ENCODE results near the gene CDK9.
"Not testable (repeated sequence)": the region's sequence is repeated elsewhere in the genome, so short reads cannot be mapped to it uniquely, and the experiment has no call there.

CDK9 gene

DNA sequence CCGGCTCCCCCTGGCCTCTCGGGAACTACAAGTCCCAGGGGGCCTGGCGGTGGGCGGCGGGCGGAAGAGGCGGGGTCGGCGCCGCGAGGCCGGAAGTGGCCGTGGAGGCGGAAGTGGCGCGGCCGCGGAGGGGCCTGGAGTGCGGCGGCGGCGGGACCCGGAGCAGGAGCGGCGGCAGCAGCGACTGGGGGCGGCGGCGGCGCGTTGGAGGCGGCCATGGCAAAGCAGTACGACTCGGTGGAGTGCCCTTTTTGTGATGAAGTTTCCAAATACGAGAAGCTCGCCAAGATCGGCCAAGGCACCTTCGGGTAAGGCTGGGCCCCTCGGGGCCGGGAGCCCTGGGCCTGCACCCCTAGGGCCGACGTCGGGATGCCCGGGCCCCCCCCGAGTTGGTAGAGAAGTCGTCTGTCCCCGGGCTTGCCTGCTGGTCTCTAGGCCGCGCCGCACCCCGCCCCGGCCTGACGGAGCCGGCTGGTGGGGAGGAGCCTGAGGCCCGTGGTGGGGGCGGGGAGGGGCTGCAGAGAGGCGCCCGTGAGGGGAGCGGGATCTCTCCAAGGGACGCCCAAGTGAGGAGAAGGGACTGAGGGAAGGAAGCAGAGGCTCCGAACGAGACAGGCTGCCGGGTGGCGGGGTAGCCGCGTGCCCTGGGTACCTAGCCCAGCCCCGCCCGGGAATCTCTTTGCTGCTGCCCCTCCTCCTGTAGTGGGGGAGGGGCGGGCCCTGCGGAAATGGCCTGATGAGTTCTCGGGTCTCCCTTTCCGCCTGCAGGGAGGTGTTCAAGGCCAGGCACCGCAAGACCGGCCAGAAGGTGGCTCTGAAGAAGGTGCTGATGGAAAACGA is at the start of gene CDK9:
TSS of gene CDK9 (plus strand) at position 102 of the 840 bp plus-strand sequence. CDS start at position 217, 115 bp downstream.
- DNase-seq, result no peak

DNA sequence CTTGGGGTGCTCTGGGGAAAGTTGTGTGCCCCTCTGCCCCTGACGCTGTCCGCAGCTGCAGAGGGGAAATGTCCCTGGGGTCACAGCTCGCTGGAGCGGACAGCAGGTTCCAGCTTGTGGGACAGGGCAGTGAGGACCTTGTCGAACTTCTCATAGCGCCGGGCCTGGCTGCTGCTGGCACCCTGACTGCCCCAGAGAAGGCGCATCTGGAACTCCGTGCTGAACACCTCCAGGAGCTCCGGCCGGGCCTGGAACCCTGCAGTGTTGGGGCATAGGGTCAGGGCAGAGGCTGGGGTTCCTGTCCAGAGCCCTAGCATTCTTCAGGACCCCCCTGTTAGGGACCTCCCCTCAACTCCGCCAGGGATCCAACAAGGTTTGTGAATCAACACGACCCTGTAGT is 47.2 kb upstream of the CDK9 start:
- DNase-seq, result no peak

DNA sequence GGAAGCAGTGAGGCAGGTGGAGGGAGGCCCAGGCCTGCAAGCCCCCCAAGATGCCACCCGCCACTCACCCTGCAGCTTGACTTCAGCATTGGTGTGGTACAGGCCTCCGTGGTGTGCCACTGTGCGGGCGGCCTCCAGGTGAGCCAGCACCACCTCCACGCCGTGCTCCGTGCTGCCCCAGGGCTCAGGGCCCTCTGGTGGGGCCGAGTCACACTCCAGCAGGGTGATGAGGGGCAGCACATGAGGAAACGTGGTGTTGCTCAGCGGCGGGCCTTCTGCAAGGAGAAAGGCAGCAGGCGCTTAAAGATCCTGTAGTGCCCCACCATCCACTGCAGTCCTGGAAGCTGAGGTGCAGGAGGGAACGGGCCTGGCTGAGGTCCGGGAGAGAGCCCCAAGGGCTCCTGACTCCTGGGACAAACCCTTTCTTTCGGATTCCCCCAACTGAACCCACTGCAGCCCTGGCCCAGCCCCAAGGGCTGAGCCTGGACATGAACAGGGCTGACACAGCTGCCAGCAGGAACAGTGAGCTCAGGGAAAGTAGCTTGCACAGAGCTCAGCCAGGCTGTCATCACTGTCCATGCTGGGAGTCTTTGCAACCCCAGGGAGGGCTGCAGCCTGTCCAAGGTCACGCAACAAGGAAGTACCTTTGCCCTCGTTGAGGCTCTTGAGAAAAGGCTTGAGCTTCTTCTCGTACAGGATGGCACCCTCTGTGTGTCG is 46.1 kb upstream of the CDK9 start:
- no peak for DNase-seq

DNA sequence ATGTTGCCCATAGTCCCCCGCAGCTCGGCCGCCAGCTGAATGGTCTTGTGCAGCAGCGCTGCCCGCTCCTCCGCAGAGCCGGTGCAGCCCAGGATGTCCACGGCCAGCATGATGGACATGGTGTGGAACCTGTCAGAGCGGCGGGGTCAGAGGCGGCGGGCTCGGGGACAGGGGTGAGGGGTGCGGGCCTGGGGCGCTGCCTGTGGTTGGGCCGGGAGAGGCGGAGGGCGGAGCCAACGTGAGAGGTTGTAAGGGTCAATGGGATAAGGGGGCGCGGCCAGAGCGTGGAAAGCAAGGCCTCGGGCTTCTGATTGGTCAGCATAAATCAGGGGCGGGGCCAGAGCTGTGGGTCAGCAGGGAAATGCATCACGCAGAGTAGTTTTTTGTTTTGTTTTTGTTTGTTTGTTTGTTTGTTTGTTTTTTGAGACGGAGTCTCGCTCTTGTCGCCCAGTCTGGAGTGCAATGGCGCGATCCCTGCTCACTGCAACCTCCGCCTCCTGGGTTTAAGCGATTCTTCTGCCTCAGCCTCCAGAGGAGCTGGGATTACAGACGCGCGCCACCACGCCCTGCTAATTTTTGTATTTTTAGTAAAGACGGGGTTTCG is 43.9 kb upstream of the CDK9 start:
- DNase-seq, result no peak

DNA sequence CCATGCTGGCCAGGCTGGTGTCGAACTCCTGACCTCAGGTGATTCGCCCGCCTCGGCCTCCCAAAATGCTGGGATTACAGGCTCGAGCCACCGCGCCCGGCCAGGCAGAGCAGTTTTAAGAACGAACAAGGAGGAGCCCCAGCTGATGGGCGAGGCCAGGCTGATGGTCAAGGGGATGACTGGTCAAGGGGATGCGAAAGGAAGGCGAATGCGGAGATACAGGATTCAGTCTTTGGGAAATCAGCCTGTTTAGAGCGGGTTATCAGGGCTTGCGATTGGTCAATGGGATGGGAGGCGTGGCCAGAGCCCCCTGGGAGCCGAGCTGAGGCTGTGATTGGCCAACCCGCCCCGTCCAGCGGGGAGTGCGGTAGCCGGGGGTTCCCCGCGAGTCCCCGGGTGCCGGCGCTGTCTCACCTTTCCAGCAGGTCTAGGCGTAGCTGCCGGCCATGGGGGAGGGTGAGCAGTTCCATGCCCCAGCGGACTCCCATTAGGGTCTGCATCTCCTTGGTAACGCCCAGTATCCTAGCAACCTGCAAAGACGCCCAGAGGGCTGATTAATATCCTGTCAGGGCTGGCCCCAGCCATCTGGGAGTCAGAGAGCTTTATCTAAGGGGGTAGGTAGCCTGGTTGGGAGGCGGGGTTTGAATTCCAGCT is 43.3 kb upstream of the CDK9 start:
- no peak for DNase-seq

DNA sequence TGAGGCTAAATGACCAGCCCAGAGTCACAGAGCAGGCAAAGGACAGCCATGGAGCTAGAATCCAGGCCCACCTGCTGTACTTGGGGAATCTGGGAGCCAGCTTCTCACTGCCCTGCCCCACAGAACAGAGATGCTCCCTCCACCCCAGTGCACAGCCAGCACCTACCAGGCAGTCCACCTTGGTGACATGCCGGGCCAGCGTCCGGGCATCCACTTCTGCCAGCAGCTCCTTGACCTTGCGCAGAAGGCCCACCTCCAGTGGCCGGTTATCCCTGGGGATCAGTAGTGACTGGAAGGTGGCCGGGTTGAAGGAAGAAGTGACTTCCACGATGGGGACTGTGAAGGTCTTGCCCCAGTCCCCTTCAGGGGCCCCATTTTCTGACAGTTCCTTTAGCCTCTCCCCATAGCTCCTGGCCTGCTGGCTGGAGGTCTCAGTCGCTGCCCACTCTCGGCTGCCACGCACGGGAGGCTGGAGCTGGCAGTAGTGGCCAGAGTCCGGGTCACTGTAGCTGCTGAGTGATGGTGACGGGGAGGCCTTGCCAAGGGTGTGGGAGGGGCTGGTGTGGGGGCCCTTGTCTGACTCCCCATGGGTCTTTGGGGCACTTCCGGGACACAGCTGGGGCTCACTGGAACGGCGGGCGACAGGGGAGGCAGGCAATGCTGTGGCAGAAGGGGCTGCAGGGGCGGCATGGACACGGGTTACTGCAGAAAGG is 41.3 kb upstream of the CDK9 start:
- no peak for DNase-seq

DNA sequence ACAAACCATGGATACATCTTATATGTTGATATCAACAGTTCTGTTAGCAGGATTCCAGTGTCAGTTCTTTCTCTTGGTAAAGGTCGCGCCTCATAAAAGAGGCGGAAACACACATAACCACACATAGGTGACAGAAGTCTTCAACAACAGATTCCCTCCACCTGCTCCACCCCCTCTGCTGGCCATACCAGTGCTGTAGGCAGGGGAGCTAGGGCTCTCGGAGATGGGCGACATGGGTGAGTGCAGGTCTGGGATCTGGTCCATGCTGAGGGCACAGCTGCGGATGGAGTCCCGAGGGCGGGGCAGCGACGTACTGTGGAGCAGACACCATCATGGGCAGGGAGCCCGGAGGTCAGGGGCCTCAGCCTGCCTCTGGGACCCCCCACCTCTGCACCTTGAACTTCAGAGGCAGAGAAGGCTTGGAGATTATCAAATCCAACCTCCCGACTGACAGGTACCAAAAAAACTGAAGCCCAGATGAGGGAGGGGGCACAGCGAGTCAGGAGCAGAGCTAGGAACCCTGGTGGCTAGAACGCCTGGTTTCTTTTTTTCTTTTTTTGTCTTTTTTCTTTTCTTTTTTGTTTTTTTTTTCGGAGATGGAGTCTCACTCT is 38.8 kb upstream of the CDK9 start:
- no peak for DNase-seq

DNA sequence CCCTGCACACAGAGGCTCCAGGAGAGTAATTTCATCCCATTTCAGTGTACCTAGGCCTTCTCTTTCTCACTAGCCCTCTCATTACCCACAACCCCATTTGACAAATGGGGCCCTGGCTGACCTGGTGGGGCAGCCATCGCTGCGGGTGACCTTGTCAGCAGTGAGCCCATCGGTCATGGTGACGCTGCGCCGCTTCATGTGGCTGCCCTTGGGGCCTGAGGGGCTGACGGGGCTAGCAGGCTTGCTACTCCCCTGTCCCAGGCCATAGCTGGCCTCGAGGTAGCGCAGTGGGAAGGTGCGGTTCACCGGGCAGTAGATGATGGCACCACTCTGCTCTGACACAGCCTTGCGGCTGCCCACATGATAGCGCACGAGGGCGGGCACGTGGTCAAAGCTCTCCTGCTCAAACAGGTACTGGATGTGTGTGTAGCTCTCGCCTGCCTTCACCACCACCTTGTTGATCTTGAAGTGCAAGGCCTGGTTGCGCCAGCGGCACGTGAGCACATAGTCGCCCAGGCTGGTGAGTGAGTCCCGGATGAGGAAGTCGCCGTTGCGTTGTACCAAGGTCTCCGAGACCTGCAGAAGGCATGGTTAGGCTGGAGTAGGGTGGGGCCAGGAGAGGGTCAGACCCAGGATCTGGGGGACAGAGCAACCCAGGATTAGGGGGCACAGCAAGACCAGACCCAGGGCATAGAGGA is 36.6 kb upstream of the CDK9 start:
- DNase-seq, result no peak

DNA sequence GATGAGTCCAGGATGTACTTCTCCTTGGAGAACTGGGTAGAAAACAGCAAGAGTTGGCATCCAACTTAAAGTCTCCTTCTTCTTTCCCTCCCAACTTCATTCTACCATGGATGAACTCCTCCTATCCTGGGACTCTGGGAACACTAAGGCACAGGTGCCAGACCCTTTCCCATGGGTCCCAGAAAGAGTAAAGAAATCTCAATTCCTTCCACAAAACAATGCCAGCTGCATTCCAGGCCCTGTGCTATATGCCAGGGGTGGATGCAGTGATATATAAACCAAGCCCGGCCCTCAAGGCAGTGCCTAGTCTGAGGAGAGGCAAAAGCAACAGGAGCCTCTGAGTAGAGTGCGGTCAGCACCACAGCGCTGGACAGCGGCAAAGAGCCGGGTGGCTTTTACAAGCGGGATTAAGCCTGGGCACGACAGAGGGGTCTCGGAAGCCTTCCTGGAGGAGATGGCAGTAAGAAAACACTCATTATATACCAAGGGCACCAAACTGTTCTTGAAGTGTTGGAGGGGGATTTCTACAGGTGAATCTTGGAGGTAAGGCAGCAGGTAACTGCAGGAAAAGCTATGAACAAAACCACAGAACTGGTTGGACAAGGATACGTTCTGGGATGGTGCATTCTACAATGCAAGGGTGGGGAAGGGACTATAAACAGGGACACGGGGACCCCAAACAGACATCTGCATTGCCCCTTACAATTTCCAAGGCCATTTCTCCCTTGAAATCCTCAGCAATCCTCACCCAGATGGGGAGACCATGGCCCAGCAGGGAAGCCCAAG is 34.4 kb upstream of the CDK9 start:
- no peak for DNase-seq

DNA sequence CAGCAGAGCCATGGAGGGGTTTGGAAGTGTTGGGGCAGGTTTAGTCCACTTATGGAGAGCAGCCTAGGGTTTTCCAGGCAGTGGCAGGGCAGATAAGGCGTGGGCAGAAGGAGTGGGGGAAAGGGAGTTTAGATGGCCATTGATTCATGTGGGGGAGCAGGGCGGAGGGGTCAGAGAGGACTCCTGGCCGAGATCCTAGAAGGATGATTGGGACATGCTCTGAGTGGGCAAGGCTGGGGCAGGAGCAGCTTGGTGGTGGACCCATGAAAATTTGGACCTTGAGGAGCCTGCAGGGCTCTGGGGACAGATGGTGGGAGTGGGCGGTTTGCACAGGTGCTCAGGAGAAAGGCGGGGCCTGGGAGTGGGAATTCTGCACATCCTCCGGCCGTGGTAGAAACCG is 32.7 kb upstream of the CDK9 start:
- no peak for DNase-seq

DNA sequence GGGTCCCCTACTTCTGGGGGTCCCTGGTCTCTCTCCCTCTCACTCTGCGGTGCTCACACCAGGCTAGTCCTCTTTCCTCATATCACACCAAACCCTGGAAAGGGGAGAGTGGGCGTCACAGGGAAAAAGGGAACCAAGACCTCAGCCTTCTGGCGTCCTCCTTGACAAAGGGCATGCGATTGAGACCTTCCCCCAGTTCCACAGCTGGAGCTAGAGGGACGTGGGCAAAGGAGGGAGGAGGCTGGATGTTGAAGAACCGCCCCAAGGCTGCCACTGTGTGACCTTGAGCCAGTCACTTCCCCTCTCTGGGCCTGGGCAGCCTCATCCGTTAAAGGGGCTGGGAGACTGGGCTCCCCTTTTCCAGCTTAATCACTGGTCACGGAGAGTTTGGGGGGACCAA is 32.2 kb upstream of the CDK9 start:
- DNase-seq, result no peak

DNA sequence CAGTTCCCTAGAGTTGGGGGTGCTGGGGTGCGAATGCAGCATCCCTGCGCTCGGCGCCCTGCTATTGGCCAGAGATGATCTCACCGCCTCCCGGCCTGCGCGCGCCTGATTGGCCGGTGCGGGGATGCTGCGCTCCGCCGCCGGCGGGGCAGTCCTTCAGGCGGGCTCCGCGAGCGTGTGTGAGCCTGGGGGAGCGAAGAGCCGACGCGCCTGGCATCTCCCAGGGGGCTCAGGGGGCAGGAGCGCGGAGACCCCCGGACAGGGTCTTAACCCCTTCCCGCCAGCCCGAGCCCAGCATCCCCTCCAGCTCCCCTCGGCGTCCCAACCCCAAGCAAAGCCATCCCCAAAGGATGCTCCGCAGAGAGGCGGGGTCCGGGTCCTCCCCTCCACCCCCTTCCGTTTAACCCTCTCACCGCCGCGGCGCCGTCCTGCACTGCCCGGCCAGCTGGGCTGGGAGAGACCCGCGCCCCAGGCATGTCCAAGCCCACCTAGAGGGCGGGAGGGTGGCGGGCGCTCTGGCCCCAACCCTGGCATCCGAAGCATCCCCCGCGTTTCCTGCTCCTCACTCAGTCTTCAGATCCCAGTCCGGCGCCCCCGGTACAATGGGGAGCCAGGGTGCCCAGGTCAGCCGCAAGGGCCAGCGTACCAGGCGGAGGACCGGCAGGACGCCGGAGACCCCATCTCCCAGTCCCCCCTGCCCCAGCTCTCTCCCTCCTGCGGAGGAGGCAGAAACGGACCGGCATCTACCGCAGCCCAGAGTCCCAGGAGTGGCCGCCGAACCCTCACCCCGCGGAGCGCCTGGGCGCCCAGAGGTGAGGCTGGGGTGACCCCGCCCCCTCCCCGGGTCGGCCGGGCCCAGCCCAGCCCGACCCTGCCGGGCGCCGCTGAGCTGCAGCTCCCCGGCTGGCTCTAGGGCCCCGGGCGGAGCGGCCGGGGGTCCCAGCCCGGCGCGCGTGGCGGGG is 31.5 kb upstream of the CDK9 start:
- no peak for DNase-seq

DNA sequence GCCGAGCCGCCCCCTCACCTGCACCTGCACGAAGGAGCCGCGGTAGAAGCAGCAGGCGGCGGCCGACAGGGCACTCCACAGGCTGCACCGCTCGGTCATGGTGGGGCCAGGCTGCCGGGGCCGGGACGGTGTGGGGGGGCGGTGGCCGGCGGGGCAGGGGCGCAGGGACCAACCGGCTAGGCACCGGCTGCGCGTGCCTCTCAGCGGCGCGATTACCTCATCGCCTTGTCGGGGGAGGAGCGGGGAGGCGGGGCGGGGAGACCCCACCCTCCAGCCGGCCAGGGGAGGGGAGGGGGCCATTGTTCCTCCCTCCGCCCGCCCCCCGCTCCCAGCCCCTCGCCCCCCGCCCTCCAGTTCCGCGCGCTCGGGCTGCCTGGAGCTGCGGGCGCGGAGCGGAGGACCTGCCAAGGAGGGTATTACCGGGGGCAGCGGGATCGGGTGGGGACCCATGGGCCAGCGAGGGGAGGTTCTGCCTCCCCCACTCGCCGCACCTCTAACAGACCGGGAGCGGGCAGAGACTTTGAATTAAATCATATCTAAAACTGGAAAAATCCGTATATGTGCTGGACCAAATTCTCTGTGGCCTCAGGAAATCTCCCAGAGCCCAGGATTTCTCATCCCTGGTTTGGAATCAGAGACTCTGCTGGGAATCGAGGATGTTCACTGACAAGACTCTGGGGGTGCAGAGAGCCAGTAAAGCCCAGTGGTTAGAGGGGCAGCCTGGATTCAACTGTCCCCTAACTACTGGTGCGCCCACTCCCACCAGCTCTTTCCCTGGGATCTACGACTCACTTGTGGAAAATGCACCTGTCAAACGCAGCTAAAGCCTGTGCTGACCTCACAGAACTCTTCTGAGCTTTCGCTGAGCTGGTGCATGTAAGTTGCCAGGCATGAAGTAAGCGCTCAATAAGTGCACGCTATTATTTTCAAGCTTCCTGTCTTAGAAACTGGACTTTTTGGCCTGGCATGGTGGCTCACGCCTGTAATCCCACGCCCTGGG is 30.5 kb upstream of the CDK9 start:
- DNase-seq, result no peak

DNA sequence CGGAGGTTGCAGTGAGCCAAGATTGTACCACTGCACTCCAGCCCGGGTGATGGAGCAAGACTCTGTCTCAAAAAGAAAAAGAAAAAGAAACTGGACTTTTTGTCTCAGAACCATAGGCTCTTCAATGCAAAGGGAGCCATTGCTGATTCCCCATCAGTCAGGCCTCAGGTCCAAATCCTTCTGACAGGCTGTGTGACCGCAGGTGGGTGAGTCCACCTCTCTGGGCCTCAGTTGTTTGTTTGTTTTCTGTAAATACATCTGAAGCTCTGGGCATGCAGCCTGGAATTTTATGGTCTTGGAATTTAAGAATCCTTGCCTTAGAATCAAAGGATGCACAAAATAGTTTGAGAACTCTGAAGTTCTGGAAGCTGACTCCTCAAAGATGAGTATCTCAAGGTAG is 29.6 kb upstream of the CDK9 start:
- no peak for DNase-seq

DNA sequence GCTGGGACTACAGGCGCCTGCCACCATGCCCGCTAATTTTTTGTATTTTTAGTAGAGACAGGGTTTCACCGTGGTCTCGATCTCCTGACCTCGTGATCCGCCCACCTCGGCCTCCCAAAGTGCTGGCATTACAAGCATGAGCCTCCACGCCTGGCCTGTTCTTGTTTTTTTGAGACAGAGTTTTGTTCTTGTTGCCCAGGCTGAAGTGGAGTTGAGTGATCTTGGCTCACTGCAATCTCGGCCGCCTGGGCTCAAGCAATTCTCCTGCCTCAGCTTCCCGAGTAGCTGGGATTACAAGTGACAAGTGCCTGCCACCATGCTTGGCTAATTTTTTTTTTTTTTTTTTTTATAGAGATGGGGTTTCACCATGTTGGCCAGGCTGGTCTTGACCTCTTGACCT is 29.1 kb upstream of the CDK9 start:
- DNase-seq, result not testable (repeated sequence)

DNA sequence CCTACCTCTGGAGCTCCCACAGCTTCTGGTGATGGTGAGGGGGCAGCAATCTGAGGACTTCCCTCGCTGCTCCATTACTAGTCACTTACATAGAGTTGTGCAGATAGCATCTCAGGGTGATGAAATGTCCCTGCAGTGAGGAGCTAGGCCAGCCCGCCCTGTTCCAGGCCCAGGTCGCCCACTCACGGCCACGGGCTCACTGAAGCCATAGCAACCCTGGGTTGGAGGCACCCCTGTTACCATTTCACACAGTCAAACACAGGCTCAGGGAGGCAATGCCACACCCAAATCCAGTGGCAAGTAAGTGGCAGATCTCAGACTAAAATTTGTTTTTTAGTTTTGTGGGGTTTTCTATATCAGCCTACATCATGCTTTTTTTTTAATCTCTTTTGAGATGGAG is 27.0 kb upstream of the CDK9 start:
- DNase-seq, result no peak

DNA sequence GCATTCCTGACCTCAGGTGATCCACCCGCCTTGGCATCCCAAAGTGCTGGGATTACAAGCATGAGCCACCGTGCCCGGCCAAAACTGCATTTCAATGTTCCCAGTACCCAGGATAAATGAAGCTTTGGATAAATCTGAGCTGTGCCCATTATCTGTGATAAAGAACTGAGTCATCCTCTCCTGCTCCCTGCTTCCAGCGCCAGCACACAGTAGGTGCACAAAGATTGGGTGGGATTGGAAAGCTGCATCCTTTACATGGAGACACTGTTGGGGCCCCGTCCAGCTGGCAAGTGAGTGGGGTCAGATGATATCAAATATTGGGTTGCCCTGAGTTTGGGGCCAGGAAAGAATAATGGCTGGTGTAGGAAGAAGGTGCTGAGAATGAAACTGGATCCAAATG is 24.8 kb upstream of the CDK9 start:
- DNase-seq, result no peak

DNA sequence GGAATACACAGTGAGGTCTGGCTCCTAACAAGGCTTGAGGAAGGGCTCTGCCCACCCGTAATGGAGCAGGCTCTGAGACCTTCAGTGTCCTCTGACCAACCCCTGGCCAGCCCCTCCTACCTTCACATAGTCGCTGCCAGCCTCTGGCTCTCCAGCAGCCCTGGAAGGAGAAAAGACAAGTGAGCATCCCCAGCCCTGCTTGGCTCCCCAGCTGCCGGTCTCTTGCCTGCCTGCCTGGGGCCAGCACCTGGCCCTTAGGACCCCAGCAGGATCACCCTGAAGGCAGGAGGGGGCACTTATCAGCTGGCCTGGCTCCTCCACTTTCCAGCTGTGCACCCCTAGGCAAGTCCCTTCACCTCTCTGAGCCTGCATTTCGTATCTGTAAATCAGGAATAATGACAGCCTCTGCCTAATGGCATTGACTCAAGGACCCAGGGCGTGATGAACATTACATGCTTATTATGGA is 24.3 kb upstream of the CDK9 start:
- no peak for DNase-seq
